ENCODE measurements around the gene GALNTL6. TPM values are rescaled to one million over a fixed set of nuclear protein-coding genes. Genes with fewer than 3 reads are reported as not detected.

Gene GALNTL6
- polyA plus RNA-seq, 1 donor (not counting 4 experiments of a cell fraction or from before 2014, with no cell fraction given): not detected

GRCh38 chr4:172188248-172188988 lies 375.2 kb downstream of the GALNTL6 start:
- Histone ChIP-seq H2AFZ (ENCODE audit: control insufficient read depth, low read length) (no peak overlapping the region), H4K20me1 (ENCODE audit: control insufficient read depth, extremely low read depth, insufficient read depth, low read length) (no peaks in the 10 kb centered on the region), H3K9me1 (ENCODE audit: control insufficient read depth, extremely low read depth, insufficient read depth, low read length) (no peaks in the 10 kb centered on the region), H3K9me3 (ENCODE audit: control insufficient read depth, low read depth, low read length) (no peaks in the 10 kb centered on the region), H3K4me3 (ENCODE audit: control insufficient read depth in 2 of 3, extremely low read depth in 1 of 3, insufficient read depth in 2 of 3, low read depth in 1 of 3, low read length in 3 of 3) (no peak overlapping the region), H3K27ac (ENCODE audit: control insufficient read depth, insufficient read depth, low read length) (no peak overlapping the region), H3K79me2 (ENCODE audit: control insufficient read depth, insufficient read depth, low read length) (no peaks in the 10 kb centered on the region), H3K27me3 (ENCODE audit: control insufficient read depth, extremely low read depth, insufficient read depth, low read length) (no peaks in the 10 kb centered on the region), H3K4me2 (ENCODE audit: control insufficient read depth, extremely low read depth, insufficient read depth, low read depth, low read length) (no peak overlapping the region), H3K4me1 (ENCODE audit: control insufficient read depth, extremely low read depth, insufficient read depth, low read length) (no peaks in the 10 kb centered on the region), H3K36me3 (ENCODE audit: control insufficient read depth in 2 of 2, extremely low read depth in 1 of 2, insufficient read depth in 2 of 2, low read length in 2 of 2) (no peaks in the 10 kb centered on the region), H3K9ac (ENCODE audit: control insufficient read depth, extremely low read depth, insufficient read depth, low read length) (no peak overlapping the region)
- TF ChIP-seq CTCF (optimal IDR thresholded peaks at IDR 0.05 in 1 of 3, IDR thresholded peaks at IDR 0.05 in 1 of 3, conservative IDR thresholded peaks at IDR 0.05 in 1 of 3; ENCODE audit: extremely low read depth in 1 of 3, insufficient read depth in 2 of 3, low read length in 3 of 3) (no peak), EZH2 (IDR thresholded peaks at IDR 0.05; ENCODE audit: low read length) (no peak)
- FAIRE-seq (no peak), DNase-seq (ENCODE audit: low read depth, low spot score) (no peak)
- dilution Hi-C loops (cut with MboI; ENCODE audit: extremely low pct_ligation_motif_present, low sequenced_read_pairs): no loop called here

- Histone ChIP-seq H2AFZ (ENCODE audit: control insufficient read depth, low read length) (no peak overlapping the region), H3K4me2 (ENCODE audit: control insufficient read depth, extremely low read depth, insufficient read depth, low read depth, low read length) (no peak overlapping the region), H3K27me3 (ENCODE audit: control insufficient read depth, extremely low read depth, insufficient read depth, low read length) (no peaks in the 10 kb centered on the region), H3K79me2 (ENCODE audit: control insufficient read depth, insufficient read depth, low read length) (no peaks in the 10 kb centered on the region), H3K9me3 (ENCODE audit: control insufficient read depth, low read depth, low read length) (no peaks in the 10 kb centered on the region), H4K20me1 (ENCODE audit: control insufficient read depth, extremely low read depth, insufficient read depth, low read length) (no peaks in the 10 kb centered on the region), H3K9ac (ENCODE audit: control insufficient read depth, extremely low read depth, insufficient read depth, low read length) (no peak overlapping the region), H3K4me3 (ENCODE audit: control insufficient read depth in 2 of 3, extremely low read depth in 1 of 3, insufficient read depth in 2 of 3, low read depth in 1 of 3, low read length in 3 of 3) (no peak overlapping the region), H3K36me3 (ENCODE audit: control insufficient read depth in 2 of 2, extremely low read depth in 1 of 2, insufficient read depth in 2 of 2, low read length in 2 of 2) (no peaks in the 10 kb centered on the region), H3K9me1 (ENCODE audit: control insufficient read depth, extremely low read depth, insufficient read depth, low read length) (no peaks in the 10 kb centered on the region), H3K27ac (ENCODE audit: control insufficient read depth, insufficient read depth, low read length) (no peak overlapping the region), H3K4me1 (ENCODE audit: control insufficient read depth, extremely low read depth, insufficient read depth, low read length) (no peaks in the 10 kb centered on the region)
- no peak for DNase-seq (ENCODE audit: low read depth, low spot score)
- FAIRE-seq: no peak
- TF ChIP-seq EZH2 (IDR thresholded peaks at IDR 0.05; ENCODE audit: low read length) (no peak), CTCF (optimal IDR thresholded peaks at IDR 0.05 in 1 of 3, IDR thresholded peaks at IDR 0.05 in 1 of 3, conservative IDR thresholded peaks at IDR 0.05 in 1 of 3; ENCODE audit: extremely low read depth in 1 of 3, insufficient read depth in 2 of 3, low read length in 3 of 3) (peak in 2 of 3 experiments; percentile 13 to 35)
- dilution Hi-C loops (cut with MboI; ENCODE audit: extremely low pct_ligation_motif_present, low sequenced_read_pairs): no loop called here
Measured at GRCh38 chr4:172202480-172203076, 389.4 kb downstream of the GALNTL6 start.

All from keratinocyte (primary cell).